Amygdala (tissue), 56 donors: ENCODE data around the gene CKS2.
"Not testable (repeated sequence)": the region's sequence is repeated elsewhere in the genome, so short reads cannot be mapped to it uniquely, and the experiment has no call there.

Source experiments
- DNase-seq, 56 donors: peaks; one replicate each; lab custom pipeline; 2025; lab: John Stamatoyannopoulos, UW

Gene CKS2

DNA sequence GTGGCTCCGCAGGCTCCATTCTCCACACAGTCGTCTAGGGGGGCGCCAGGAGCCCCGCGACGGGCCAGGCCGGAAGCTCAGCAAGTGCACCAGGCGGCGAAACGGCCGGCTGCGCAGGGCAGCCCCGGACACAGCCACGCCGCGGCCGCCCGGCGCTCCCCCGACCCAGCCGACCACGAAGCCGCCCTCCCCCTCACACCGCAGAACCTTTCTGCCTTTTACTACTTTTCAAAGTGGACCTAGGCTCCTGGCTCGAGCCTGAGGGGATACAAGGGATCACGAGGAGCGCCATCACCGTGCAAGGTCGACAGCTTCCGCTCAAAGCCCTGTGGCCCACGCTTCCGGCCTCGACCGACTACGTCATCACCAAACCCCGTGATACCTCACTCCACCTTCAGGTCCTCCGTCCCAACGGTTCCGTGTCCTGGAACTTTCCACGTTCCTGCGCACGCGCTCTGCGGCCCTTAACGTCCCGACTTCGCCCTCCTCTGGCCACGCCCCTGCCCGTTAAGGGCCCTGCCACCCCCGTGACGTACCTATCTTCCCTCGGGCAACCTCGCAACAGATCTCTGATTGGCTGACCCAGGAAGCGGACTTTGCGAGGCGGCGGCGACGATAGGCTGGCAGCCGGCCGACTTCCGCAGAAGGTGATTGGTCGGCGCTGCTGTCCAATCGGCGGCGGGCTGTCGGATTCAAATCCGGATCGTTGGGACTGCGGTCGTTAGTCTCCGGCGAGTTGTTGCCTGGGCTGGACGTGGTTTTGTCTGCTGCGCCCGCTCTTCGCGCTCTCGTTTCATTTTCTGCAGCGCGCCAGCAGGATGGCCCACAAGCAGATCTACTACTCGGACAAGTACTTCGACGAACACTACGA lies at the start of gene CKS2:
CKS2 (plus strand) TSS at position 721 of the 871 bp plus-strand sequence; CDS start at position 819, 98 bp downstream.
- peak; percentile 93 to 100 (median 99) for DNase-seq

DNA sequence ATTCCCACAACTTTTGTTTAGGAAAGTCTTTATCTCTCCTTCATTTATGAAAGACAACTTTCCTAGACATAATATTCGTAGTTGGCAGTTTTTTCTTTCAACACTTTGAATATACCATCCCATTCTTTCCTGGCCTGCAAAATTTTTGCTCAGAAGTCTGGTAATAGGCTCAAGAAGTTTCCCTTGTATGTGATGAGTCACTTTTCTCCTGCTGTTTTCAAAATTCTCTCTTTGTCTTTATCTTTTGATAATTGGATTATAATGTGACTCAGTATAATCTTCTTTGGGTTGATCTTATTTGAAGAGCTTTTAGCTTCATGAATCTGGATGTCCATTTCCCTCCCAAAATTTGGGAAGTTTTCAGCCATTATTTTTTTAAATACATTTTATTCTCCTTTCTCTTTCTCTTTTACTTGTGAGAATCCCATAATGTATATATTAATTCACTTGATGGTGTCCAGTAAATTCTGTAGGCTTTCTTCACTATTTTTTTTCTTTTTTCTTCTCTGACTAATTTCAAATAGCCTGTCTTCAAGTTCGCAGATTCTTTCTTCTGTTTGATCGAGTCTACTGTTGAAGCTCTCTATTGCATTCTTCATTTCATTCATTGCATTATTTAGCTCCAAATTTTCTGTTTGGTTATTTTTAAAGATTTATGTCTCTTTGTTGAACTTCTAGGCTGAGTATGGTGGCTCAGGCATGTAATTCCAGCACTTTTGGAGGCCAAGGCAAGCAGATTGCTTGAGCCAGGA lies 37.3 kb upstream of the CKS2 start:
- no peak for DNase-seq

DNA sequence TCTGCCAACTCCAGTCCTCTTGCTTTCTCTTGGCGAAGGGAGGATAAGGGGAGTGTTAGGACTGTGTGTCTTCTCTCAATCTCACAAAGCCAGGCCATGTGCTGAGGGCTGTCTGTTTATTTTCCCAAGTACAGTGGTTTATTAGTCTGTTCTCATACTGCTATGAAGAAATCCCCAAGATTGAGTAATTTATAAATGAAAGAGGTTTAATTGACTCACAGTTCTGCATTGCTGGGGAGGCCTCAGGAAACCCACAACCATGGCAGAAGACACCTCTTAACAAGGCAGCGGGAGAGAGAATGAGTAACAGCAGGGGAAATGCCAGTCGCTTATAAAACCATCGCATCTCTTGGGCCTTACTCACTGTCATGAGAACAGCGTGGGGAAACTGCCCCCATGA lies 36.2 kb upstream of the CKS2 start:
- DNase-seq = no peak

DNA sequence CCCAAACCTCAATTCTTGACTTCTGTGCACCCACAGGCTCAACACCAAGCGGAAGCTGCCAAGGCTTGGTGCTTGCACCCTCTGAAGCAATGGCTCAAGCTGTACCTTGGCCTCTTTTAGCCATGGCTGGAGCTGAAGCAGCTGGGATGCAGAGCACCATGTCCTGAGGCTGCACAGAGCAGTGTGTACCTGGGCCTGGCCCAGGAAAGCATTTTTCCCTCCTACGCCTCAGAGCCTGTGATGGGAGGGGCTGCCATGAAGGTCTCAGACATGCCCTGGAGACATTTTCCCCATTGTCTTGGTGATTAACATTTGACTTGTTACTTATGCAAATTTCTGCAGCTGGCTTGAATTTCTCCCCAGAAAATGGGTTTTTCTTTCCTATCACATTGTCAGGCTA lies 35.0 kb upstream of the CKS2 start:
- DNase-seq = not testable (repeated sequence)

DNA sequence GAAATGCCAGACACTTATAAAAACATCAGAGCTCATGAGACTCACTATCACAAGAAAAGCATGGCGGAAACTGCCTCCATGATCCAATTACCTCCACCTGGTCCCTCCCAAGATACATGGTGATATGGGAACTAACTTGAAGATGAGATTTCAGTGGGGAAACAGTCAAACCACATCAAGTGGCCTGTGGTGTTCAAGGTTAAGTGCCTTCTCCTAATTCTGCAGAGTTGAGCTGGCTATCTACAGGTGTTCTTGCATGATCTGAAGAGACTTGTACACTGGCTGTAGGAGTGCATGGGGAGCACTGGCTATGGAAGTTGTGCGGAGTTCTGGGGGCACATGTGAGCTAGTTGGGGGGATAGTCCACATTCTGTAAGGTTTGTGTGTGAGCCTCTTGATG lies 34.0 kb upstream of the CKS2 start:
- DNase-seq = no peak

DNA sequence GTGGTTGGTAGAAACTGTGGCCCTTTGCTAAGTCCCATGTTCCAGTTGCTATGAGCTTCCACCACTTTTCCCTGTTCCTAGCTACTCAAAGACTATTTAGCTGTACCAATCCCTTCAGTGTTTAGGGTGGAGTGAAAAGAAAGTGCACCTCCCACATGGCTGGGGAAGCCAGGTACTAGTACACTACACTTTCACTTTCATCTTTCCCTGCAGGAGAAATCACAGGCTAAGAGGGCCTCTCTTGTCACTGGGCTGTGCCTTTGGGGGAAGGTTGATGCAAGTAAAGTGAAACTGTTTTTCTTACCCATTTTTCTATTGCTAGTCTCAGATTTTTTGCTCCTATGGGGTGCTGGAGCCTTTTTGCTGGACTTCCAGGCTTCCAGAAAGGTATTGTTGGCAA lies 33.5 kb upstream of the CKS2 start:
- no peak for DNase-seq

DNA sequence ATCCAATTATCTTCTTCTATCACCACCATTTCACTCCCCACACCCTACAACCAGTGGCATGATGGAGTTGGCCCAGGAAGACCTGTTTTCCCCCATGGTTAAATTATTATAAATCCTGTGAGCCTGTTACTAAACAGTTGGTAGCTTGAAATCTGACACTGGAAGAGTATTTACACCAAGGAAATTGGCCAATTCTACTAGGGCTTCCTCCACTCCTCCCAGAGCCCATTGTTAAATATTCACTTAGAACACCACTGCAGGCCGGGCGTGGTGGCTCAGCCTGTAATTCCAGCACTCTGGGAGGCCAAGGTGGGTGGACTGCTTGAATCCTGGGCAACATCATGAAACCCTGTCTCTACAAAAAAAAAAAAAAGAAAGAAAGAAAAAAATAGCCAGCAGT lies 32.4 kb upstream of the CKS2 start:
- DNase-seq = no peak

DNA sequence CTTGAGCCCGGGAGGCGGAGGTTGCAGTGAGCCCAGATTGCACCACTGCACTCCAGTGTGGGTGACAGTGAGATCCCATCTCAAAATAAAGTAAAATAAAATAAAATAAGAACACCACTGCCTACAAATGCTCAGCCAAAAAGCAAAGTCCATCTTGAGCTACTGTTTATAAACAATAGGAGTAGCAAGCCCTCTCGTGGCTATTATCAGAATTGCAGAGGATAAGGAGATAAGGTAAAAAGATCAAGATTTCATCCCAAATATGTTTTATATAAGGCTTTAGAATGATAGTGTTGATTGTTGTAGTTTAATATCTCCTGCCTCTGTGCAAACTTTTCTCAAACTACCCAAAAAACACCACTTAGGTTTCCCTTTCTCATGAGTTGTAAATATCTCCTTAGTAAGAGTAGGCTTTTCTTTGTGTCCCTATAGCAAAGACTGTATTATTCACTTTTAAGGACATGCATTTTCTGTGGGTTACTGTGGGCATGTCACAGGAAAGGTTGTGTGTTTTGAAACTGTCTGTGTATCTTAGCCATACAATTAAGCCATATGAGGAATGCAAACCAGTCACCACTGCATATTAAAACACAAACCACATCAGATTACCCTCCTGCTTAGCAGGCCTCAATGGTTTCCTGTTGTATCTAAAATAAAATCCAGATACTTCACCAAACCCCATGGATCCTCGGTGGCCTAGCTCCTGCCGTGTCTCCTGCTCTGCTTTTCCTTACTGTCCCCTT lies 31.8 kb upstream of the CKS2 start:
- peak in 2 of 56 donors; percentile 7 to 11 for DNase-seq

DNA sequence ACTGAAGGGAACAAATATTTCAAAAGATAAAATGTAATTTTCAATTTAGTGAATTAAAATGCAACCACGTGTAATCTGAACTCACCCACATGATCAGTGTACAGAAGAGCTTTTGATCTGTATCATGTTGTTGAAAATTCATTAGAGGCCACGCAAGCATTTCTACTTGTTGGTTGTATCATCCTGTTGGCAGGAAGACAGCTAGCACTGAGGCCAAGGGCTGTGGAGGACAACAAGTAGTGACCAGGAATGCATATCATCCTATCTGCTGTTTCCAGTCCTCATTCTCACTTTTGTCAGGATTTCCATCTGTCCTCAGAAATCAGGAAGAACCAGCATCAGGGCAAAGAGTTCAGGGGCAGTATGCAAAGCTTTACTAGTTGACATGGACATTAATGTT lies 29.9 kb upstream of the CKS2 start:
- DNase-seq = no peak

DNA sequence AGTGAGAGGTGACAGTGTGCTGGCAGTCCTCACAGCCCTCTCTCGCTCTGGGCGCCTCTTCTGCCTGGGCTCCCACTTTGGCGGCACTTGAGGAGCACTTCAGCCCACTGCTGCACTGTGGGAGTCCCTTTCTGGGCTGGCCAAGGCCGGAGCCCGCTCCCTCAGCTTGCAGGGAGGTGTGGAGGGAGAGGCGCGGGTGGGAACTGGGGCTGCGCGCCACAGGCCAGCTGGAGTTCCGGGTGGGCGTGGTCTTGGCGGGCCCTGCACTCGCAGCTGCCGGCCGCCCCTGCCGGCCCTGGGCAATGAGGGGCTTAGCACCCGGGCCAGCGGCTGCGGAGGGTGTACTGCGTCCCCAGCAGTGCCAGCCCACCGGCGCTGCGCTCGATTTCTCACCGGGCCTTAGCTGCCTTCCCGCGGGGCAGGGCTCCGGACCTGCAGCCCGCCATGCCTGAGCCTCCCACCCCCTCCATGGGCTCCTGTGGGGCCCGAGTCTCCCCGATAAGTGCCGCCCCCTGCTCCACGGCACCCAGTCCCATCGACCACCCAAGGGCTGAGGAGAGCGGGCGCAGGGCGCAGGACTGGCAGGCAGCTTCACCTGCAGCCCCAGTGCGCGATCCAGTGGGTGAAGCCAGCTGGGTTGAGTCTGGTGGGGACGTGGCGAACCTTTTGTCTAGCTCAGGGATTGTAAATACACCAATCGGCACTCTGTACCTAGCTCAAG lies 28.6 kb upstream of the CKS2 start:
- DNase-seq = peak in 4 of 56 donors; percentile 3 to 5 (median 4)

DNA sequence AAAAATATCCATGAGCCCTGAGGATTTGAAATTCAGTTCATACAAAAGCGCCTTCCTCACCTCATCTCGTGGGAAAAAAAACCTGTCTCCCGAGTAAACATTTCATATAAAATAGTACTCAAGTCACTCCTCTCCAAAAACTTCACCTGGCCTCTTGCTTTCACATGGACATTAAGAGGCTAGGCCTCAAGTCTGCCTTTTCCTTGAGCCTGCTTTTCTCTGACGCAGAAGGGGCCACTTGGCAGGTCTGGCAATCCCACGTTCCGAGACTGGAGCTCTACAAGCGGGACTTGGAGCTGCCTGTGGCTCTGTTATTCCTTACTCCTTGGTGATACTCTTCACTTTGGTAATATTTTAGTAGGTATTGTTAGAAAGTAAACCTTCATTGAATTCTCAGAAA lies 26.9 kb upstream of the CKS2 start:
- no peak for DNase-seq

DNA sequence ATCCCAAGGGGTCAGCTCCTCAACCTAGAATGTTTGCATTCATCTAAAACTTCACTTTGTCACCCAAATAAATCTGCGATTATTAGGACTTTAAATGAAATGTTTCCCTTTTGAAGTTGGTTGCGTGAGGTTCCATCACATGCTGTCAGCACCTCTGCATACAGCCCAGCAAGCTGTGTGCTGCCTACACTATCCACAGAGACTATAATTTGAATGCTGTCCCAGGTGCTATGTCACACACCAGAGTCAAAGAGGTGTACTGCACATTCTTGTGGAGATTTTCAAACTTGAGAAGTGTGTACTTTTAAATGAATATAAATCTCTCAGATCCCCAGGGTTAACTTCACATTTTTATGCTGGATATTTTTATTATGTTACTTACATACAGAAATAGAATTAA lies 19.3 kb upstream of the CKS2 start:
- DNase-seq = no peak

DNA sequence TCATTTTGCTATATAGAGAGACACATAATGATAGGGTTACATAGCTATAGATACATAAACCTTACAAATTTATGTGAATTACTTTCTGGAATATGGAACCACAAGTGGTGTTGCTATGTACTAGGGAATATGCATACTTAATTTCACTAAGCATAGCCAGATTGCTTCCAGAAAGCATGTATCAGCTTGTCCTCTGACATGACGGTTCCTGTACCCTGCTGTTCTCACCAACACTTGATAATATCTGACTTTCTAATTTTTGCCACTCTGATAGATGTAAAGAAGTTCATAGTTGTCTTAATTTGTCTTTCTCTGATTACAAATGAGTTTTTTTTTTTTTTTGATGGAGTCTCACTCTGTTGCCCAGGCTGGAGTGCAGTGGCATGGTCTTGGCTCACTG lies 18.0 kb upstream of the CKS2 start:
- DNase-seq = no peak

DNA sequence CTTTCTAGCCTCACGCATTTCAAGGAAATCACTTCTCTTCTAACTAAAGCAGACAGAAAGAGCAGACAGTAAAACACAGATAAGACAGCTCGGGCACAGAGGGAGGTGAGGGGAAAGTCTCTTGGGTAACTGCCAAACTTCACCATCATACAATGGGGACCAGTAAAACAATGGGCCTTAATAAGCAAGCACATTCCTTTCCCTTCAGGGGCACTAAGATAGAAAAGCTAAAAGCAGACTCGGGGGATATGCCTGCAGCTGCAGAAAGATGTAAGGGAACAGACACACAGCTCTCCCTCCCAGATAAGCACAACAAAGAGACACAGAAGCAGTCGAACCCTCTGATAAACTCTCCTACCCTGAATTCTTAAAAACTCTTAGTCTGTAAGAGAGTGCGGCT lies 15.6 kb upstream of the CKS2 start:
- DNase-seq = no peak

DNA sequence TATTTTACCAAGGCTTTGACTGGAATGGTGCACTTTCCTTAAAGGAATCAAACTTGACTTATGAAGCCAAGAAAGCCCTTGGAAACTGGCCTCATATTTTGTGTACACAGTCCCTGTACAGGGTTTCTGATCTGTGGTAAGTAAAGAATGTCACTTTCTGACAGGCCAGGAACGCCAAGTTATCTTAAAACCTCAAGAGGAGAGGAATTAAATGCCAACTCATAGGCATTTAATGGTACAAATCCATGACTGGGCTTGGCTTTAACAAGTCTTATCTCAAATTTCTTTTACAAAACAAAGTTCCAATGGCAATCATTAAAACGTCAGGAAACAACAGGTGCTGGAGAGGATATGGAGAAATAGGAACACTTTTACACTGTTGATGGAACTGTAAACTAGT lies 9.0 kb upstream of the CKS2 start:
- DNase-seq = not testable (repeated sequence)

DNA sequence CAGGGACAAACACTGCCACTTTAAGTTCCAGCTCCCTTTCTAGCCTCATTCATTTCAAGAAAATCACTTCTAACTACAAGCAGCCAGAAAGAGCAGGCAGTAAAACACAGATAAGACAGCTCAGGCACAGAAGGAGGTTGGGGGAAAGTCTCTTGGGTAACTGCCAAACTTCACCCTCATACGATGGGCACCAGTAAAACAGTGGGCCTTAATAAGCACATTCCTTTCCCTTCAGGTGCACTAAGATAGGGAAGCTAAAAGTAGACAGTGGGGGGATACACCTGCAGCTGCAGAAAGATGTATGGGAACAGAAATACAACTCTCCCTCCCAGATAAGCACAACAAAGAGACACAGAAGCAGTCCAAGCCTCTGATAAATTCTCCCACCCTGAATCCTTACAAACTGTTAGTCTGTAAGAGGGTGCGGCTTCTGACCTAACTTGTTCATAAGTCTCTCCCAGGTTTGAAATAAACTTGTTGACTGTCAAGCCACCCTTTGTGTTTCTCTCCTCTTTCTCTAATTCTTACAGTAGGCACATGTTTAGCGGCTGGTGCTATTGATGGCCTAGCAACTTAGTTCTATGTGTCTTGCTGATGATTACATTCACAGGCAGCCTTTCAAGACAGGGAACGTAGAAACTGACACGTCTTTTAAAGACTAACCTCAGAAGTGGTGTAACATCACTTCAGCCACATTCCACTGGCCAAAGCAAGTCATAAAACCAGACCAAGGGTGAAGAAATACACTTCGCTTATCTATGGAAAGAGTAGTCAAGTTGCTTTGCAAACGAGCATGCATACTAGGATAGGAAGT lies 6.8 kb upstream of the CKS2 start:
- DNase-seq = no peak

DNA sequence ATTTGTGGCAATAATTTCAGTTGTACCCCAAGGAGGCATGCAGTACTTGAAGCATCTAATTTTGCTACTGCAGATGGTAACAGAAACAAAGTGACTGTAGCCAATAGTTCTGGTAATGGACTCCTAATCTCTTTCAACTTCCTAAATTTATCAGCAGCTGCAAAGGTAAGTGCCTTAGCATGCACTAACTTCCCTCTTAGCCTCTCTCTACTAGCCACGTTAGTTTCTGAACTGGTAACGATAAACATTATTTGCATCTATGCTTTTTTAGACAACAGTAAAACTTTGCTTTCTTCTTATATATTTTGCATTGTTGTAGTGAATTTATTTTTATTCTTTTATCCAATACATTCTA lies 6.2 kb upstream of the CKS2 start:
- DNase-seq = no peak

DNA sequence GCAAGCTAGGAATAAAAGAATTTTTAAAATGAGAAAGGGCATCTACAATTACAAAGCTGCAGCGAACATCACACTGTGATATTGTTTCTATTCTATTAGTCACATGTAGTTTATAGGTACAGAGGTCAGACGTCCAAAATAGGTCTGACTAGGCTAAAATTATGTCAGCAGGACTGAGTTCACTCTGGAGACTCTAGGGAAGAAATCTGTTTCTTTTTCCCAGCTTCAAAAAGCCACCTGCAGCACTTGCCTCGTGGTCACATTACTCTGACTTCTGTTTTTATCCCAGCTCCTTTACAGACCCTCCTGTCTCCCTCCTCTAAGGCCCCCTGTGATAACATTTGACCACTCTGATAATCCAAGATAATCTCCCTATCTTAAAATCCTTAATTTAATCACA lies 5.1 kb upstream of the CKS2 start:
- DNase-seq = no peak

DNA sequence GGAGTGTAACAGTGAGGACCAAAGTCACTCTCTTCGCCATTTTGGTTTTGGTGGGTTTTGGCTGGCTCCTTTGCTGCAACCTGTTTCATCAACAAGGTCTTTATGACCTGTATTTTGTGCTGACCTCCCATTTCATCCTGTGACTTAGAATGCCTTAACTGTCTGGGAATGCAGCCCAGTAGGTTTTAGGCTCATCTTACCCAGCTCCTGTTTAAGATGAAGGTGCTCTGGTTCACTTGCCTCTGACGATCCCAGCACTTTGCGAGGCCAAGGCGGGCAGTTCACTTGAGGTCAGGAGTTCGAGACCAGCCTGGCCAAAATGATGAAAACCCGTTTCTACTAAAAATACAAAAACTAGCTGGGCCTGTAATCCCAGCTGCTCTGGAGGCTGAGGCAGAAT lies 1.8 kb upstream of the CKS2 start:
- DNase-seq = no peak
